ENCODE data around the gene LGI4. TPM values are rescaled to one million over a fixed set of nuclear protein-coding genes. Genes with fewer than 3 reads are reported as not detected.

LGI4 gene
- total and polyA plus RNA-seq, 3 donors from 2014 or later: 4.5 to 7.9 (median 4.5) TPM

DNA sequence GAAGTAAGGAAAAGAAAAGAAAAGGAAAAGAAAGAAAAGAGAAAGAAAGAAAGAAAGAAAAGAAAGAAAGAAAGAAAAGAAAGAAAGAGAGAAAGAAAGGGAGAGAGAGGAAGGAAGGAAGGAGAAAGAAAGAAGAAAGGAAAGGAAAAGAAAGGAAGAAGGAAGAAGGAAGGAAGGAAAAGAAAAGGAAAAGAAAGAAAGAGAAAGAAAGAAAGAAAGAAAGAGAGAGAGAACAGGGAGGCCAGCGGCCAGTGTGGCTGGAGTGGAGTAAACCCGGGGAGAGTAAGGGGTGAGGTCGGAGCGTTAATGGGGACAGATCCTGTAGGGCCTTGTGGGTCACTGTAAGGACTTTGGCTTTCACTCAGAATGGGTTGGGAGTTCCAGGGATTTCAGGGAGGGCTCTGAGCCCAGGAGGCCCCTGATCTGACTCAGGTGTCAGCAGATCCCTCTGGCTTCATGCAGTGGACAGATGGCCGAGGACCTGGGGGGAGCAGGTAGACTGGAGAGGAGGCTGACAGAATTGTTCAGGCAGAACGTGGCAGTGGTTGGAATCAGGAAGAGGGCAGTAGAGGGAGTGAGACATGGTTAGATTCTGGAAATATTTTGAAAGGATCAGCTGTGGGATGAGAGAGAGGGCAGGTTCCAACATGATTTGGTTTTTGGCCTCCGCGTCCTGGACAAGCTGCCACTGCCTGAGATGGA, 39.0 kb downstream of the LGI4 start:
- no peaks in the 10 kb centered on the region for H3K9me3 ChIP-seq
- no peaks in the 10 kb centered on the region for H3K36me3 ChIP-seq (ENCODE audit: low read depth, missing control alignments)
- WGBS, 2 donors: 76 to 77% methylated on average over 8 of the region's 8 CpGs
- no peak for DNase-seq
- TF ChIP-seq POLR2A (IDR thresholded peaks at IDR 0.05): no peak
- TF ChIP-seq, protein P1, sequence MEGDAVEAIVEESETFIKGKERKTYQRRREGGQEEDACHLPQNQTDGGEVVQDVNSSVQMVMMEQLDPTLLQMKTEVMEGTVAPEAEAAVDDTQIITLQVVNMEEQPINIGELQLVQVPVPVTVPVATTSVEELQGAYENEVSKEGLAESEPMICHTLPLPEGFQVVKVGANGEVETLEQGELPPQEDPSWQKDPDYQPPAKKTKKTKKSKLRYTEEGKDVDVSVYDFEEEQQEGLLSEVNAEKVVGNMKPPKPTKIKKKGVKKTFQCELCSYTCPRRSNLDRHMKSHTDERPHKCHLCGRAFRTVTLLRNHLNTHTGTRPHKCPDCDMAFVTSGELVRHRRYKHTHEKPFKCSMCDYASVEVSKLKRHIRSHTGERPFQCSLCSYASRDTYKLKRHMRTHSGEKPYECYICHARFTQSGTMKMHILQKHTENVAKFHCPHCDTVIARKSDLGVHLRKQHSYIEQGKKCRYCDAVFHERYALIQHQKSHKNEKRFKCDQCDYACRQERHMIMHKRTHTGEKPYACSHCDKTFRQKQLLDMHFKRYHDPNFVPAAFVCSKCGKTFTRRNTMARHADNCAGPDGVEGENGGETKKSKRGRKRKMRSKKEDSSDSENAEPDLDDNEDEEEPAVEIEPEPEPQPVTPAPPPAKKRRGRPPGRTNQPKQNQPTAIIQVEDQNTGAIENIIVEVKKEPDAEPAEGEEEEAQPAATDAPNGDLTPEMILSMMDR (IDR thresholded peaks at IDR 0.05): no peak
- H3K4me1 ChIP-seq: peaks cover 1% of the 10 kb centered on the region
- intact Hi-C loops (cut with DNase I; ENCODE audit: low total_unique reads): no loop called here
- no peak overlapping the region for H3K4me3 ChIP-seq
- no peaks in the 10 kb centered on the region for H3K27me3 ChIP-seq
- no peak overlapping the region for H3K27ac ChIP-seq

DNA sequence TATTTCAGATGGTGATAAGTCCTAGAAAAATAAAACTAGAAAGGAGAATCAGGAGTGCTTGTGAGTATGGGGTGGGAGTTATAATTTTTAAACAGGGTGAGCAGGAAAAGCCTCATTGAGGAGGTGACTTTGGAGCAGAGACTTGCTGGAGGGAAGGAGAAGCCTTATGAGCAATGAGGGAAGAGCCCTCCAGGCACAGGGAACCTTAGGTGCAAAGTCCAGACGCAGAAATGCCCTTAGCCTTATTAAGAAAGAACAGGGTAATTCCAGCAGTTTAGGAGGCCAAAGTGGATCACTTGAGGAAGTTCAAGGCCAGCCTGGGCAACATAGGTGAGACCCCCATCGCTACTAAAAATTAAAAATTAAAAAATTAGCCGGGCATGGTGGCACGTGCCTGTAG, 40.2 kb downstream of the LGI4 start:
- Histone ChIP-seq H3K36me3 (ENCODE audit: low read depth, missing control alignments) (no peaks in the 10 kb centered on the region), H3K27me3 (no peaks in the 10 kb centered on the region), H3K27ac (no peak overlapping the region), H3K9me3 (no peaks in the 10 kb centered on the region), H3K4me3 (no peak overlapping the region), H3K4me1 (peaks cover 5% of the 10 kb centered on the region)
- WGBS, 2 donors: 90 to 97% methylated on average over 4 of the region's 4 CpGs
- DNase-seq: no peak
- TF ChIP-seq POLR2A (IDR thresholded peaks at IDR 0.05): no peak
- TF ChIP-seq, protein P1 (IDR thresholded peaks at IDR 0.05): no peak
- intact Hi-C loops (cut with DNase I; ENCODE audit: low total_unique reads): no loop called here

DNA sequence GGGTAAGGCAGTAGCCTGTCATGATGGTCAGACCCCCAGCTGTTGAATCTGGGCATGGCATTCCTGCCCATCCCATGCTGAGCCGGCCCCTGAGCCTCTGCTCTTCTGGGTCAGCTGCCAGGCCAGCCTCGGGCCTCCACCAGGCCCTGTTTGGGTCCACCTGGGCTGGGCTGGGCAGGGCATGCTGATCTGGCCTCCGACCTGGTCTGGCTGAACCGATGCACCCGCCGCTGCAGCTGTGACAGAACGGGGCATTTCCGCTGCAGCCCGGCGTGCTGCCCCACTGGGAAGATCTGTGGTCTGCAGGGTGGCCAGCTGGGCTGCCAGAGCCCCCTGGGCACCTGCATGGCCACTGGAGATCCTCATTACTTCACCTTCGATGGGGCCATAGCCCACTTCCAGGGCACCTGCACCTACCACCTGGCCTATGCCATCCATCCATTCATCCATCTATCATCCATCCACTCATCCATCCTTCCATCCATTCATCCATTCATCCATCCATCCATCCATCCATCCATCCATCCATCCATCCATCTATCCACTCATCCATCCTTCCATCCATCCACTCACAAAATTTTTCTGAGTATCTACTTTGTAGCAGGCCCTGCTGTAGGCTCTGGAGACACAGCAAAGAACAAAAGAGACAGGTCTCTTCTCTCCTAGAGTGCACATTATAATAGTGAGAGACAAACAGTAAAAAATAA, 40.8 kb downstream of the LGI4 start:
- Histone ChIP-seq H3K9me3 (no peaks in the 10 kb centered on the region), H3K4me1 (peaks cover 5% of the 10 kb centered on the region), H3K36me3 (ENCODE audit: low read depth, missing control alignments) (no peaks in the 10 kb centered on the region), H3K27me3 (no peaks in the 10 kb centered on the region), H3K4me3 (no peak overlapping the region), H3K27ac (no peak overlapping the region)
- no peak for TF ChIP-seq POLR2A (IDR thresholded peaks at IDR 0.05)
- TF ChIP-seq, protein P1 (IDR thresholded peaks at IDR 0.05): no peak
- intact Hi-C loops (cut with DNase I; ENCODE audit: low total_unique reads): no loop called here
- no peak for DNase-seq
- WGBS, 2 donors: 76 to 92% methylated on average over 9 to 11 of the region's 11 CpGs

DNA sequence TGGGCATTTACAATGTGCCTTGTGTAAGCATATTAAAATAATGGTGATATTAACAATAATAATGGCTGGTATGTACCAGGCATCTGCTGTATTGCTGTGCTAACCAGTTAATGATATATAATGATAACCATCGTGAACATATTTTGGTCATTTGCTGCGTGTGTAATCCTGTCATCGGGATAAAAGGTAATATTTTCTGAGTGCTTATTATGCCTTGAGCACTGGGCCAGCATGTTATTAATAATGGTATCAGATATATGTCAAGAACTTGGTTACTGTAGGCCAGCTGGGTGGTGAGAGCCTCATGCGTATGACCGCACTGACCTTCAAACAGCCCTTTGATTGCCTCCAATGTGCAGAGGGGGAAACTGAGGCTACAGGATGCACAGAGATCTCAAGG, 41.4 kb downstream of the LGI4 start:
- TF ChIP-seq, protein P1 (IDR thresholded peaks at IDR 0.05): no peak
- no peak for TF ChIP-seq POLR2A (IDR thresholded peaks at IDR 0.05)
- 87 to 96% methylated on average over 5 of the region's 5 CpGs for WGBS, 2 donors
- Histone ChIP-seq H3K4me3 (no peak overlapping the region), H3K27ac (no peak overlapping the region), H3K9me3 (no peaks in the 10 kb centered on the region), H3K36me3 (ENCODE audit: low read depth, missing control alignments) (no peaks in the 10 kb centered on the region), H3K4me1 (peaks cover 5% of the 10 kb centered on the region), H3K27me3 (no peaks in the 10 kb centered on the region)
- intact Hi-C loops (cut with DNase I; ENCODE audit: low total_unique reads): no loop called here
- DNase-seq: no peak
